Measurements from ENCODE around the gene SLC16A6.
"Not testable (repeated sequence)": the region's sequence is repeated elsewhere in the genome, so short reads cannot be mapped to it uniquely, and the experiment has no call there.

SLC16A6 gene

GRCh38 chr17:68314916-68315535, 24.1 kb upstream of the SLC16A6 start:
- FAIRE-seq (no peak), DNase-seq (ENCODE audit: insufficient read length, low spot score) (no peak)

GRCh38 chr17:68310152-68310551, 19.2 kb upstream of the SLC16A6 start:
- DNase-seq (ENCODE audit: insufficient read length, low spot score) (no peak), FAIRE-seq (no peak)

- not testable (repeated sequence) for DNase-seq (ENCODE audit: insufficient read length, low spot score); FAIRE-seq
These were observed 18.2 kb upstream of the SLC16A6 start for GRCh38 chr17:68309066-68309670.

GRCh38 chr17:68308486-68308885, 17.6 kb upstream of the SLC16A6 start:
- not testable (repeated sequence) for DNase-seq (ENCODE audit: insufficient read length, low spot score); FAIRE-seq

- DNase-seq (ENCODE audit: insufficient read length, low spot score) (no peak), FAIRE-seq (no peak)
These were observed 16.5 kb upstream of the SLC16A6 start for GRCh38 chr17:68307443-68307842.

GRCh38 chr17:68306819-68307218, 15.9 kb upstream of the SLC16A6 start:
- no peak for FAIRE-seq
- no peak for DNase-seq (ENCODE audit: insufficient read length, low spot score)

GRCh38 chr17:68305142-68305541, 14.2 kb upstream of the SLC16A6 start:
- DNase-seq (ENCODE audit: insufficient read length, low spot score) = no peak
- FAIRE-seq = no peak

GRCh38 chr17:68304706-68305105, 13.8 kb upstream of the SLC16A6 start:
- no peak for FAIRE-seq

GRCh38 chr17:68302666-68303065, 11.7 kb upstream of the SLC16A6 start:
- DNase-seq (ENCODE audit: insufficient read length, low spot score) (no peak), FAIRE-seq (no peak)

More at GRCh38 chr17:68304706-68305105, 13.8 kb upstream of the SLC16A6 start:
- no peak for DNase-seq (ENCODE audit: insufficient read length, low spot score)

- DNase-seq (ENCODE audit: insufficient read length, low spot score) = no peak
- FAIRE-seq = no peak
These were observed 11.2 kb upstream of the SLC16A6 start for GRCh38 chr17:68302066-68302564.

- DNase-seq (ENCODE audit: insufficient read length, low spot score) = no peak
- FAIRE-seq = no peak
These were observed 10.6 kb upstream of the SLC16A6 start for GRCh38 chr17:68301438-68301959.

- FAIRE-seq (no peak), DNase-seq (ENCODE audit: insufficient read length, low spot score) (no peak)
These were observed 8.9 kb upstream of the SLC16A6 start for GRCh38 chr17:68299817-68300216.

- DNase-seq (ENCODE audit: insufficient read length, low spot score) (no peak), FAIRE-seq (no peak)
These were observed 7.7 kb upstream of the SLC16A6 start for GRCh38 chr17:68298601-68299000.

- no peak for DNase-seq (ENCODE audit: insufficient read length, low spot score)
- FAIRE-seq = no peak
These were observed 6.3 kb upstream of the SLC16A6 start for GRCh38 chr17:68297195-68297594.

GRCh38 chr17:68296217-68297191, 5.6 kb upstream of the SLC16A6 start:
- DNase-seq (ENCODE audit: insufficient read length, low spot score) (no peak), FAIRE-seq (no peak)

GRCh38 chr17:68295086-68295485, 4.2 kb upstream of the SLC16A6 start:
- DNase-seq (ENCODE audit: insufficient read length, low spot score) = no peak
- no peak for FAIRE-seq

- no peak for DNase-seq (ENCODE audit: insufficient read length, low spot score)
- FAIRE-seq = no peak
These were observed 3.7 kb upstream of the SLC16A6 start for GRCh38 chr17:68294617-68295016.

- FAIRE-seq = no peak
- no peak for DNase-seq (ENCODE audit: insufficient read length, low spot score)
These were observed 3.2 kb upstream of the SLC16A6 start for GRCh38 chr17:68294196-68294555.

- FAIRE-seq = no peak
- no peak for DNase-seq (ENCODE audit: insufficient read length, low spot score)
These were observed 2.7 kb upstream of the SLC16A6 start for GRCh38 chr17:68293490-68294195.

GRCh38 chr17:68292689-68293040, 1.7 kb upstream of the SLC16A6 start:
- DNase-seq (ENCODE audit: insufficient read length, low spot score) = no peak
- no peak for FAIRE-seq
